ENCODE data around the gene CPZ.

- TF ChIP-seq CTCF (IDR thresholded peaks at IDR 0.05 in 8 of 11, conservative IDR thresholded peaks at IDR 0.05 in 3 of 11) (no peak), POLR2A (IDR thresholded peaks at IDR 0.05) (no peak)
These were observed 769 bp upstream of the CPZ start for GRCh38 chr4:8591626-8592365.
